ENCODE data around the gene CD44.

DNA sequence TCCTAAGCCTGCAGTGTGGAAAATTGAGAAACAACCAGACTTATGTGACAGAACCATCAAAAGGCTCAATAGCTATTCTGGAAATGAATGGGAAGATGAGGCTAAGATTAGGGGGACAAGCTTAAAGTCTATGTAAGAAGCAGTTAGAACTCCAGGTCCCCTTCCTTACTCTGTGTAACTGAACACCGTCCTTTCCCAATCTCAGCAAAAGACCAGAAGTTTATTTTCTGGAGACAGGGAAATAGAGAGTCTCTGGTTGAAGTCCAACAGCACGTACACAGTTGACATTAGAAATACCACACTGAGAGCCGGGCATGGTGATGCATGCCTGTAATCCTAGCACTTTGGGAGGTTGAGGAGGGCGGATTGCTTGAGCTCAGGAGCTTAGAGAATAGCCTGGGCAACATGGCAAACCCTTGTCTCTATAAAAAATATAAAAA, 93.9 kb downstream of the CD44 start:
- TF ChIP-seq, protein P1, sequence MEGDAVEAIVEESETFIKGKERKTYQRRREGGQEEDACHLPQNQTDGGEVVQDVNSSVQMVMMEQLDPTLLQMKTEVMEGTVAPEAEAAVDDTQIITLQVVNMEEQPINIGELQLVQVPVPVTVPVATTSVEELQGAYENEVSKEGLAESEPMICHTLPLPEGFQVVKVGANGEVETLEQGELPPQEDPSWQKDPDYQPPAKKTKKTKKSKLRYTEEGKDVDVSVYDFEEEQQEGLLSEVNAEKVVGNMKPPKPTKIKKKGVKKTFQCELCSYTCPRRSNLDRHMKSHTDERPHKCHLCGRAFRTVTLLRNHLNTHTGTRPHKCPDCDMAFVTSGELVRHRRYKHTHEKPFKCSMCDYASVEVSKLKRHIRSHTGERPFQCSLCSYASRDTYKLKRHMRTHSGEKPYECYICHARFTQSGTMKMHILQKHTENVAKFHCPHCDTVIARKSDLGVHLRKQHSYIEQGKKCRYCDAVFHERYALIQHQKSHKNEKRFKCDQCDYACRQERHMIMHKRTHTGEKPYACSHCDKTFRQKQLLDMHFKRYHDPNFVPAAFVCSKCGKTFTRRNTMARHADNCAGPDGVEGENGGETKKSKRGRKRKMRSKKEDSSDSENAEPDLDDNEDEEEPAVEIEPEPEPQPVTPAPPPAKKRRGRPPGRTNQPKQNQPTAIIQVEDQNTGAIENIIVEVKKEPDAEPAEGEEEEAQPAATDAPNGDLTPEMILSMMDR (IDR thresholded peaks at IDR 0.05): no peak
- TF ChIP-seq POLR2AphosphoS5 (IDR thresholded peaks at IDR 0.05) (peak in 1 of 2 donors; percentile 62), POLR2A (IDR thresholded peaks at IDR 0.05; ENCODE audit: low read depth) (no peak)
